ENCODE results near the gene ASIC2.

The ASIC2 gene

GRCh38 chr17:33267851-33268548, 25.1 kb downstream of the ASIC2 start:
- in situ Hi-C loops (cut with MboI; ENCODE audit: low sequenced_read_pairs, unreplicated experiment) = no loop called here
- TF ChIP-seq, protein P1, sequence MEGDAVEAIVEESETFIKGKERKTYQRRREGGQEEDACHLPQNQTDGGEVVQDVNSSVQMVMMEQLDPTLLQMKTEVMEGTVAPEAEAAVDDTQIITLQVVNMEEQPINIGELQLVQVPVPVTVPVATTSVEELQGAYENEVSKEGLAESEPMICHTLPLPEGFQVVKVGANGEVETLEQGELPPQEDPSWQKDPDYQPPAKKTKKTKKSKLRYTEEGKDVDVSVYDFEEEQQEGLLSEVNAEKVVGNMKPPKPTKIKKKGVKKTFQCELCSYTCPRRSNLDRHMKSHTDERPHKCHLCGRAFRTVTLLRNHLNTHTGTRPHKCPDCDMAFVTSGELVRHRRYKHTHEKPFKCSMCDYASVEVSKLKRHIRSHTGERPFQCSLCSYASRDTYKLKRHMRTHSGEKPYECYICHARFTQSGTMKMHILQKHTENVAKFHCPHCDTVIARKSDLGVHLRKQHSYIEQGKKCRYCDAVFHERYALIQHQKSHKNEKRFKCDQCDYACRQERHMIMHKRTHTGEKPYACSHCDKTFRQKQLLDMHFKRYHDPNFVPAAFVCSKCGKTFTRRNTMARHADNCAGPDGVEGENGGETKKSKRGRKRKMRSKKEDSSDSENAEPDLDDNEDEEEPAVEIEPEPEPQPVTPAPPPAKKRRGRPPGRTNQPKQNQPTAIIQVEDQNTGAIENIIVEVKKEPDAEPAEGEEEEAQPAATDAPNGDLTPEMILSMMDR (IDR thresholded peaks at IDR 0.05; ENCODE audit: borderline replicate concordance, control extremely low read depth, extremely low read depth, insufficient read depth, missing control alignments) = no peak
- no peak for DNase-seq (ENCODE audit: low spot score)

DNA sequence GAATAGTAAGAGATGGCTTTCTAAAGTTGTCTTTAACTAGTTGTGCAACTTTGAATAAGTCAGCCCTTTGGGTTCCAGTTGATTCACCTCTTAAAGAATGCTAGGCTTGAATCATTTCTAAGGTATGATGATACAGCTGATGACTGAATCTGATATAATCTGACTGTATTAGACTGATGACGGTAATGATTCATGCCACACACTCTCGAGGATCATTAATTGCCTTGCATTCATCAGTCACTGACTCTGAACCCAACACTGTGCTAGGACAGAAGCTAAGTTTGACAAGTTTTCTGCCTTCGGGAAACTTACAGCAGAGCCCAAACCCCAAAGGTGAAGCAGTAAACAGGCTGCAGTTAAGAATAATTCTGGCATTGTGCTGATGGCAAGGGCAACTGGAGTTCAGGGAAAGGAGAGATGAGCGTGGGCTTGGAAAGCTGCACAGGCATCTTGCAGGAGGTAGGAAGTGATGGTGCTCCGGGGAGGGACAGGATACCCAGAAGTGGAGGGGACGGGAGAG, 25.8 kb downstream of the ASIC2 start:
- in situ Hi-C loops (cut with MboI; ENCODE audit: low sequenced_read_pairs, unreplicated experiment) = no loop called here
- TF ChIP-seq, protein P1 (IDR thresholded peaks at IDR 0.05; ENCODE audit: borderline replicate concordance, control extremely low read depth, extremely low read depth, insufficient read depth, missing control alignments) = no peak
- DNase-seq (ENCODE audit: low spot score) = no peak

DNA sequence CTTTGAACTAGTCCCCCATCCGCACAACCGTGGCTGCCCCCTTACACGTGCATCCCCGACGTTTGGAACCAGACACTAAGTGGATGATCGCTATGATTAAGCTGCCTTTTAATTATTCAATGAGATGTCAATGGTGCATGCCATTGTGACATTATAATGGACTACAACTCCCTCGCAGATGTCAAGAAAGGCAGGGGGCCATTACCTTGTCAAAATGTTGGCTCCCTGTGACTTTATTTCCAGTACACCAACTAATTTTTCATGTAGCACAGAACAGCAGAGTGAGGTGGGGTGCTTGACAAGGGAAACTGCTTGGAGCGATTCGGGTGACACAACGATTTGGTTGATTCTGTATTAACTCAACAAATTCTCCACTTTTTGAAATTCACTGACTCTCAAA, 26.5 kb downstream of the ASIC2 start:
- TF ChIP-seq, protein P1 (IDR thresholded peaks at IDR 0.05; ENCODE audit: borderline replicate concordance, control extremely low read depth, extremely low read depth, insufficient read depth, missing control alignments) = no peak
- in situ Hi-C loops (cut with MboI; ENCODE audit: low sequenced_read_pairs, unreplicated experiment) = no loop called here

DNA sequence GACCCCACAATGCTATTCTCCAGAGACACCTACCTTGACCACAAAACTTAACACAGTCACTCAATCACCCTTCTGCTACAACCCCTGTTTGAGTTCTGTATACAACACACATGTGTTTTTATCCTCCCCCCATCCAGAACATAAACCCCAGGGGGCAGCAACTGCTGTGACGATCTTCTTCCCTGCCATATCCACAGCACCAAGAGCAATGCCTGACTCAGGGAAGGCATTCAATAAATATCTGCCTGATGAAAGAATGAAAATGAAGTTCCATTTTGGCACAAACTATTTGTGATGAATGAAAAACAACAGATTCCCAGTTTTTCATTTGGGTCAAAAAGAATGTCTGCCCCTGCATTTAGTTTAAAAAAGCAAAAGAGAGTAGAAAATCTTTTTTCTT, 27.0 kb downstream of the ASIC2 start:
- TF ChIP-seq, protein P1 (IDR thresholded peaks at IDR 0.05; ENCODE audit: borderline replicate concordance, control extremely low read depth, extremely low read depth, insufficient read depth, missing control alignments) = no peak
- in situ Hi-C loops (cut with MboI; ENCODE audit: low sequenced_read_pairs, unreplicated experiment) = no loop called here
- DNase-seq (ENCODE audit: low spot score) = no peak

More for the DNA sequence above, 26.5 kb downstream of the ASIC2 start:
- DNase-seq (ENCODE audit: low spot score) = no peak

DNA sequence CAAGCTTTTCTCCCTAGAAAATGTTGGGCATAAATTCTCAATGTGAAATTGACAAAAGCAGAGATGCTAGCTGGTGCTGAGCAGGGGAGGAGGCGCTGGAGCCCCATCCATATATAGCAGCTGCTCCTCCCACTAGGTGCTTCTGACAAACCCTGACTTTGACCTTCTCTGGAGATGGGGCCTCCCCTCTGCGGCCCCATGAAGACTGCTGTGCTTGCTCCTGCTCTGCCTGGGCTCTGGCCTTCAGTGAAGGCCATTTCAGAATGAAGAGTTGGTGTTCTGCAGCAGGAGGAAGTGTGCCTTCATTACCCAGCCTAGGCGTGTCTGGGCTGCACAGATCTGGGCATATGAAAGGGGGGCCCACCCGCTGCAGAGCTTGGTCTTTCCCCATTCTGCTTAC, 29.7 kb downstream of the ASIC2 start:
- TF ChIP-seq, protein P1 (IDR thresholded peaks at IDR 0.05; ENCODE audit: borderline replicate concordance, control extremely low read depth, extremely low read depth, insufficient read depth, missing control alignments) = no peak
- in situ Hi-C loops (cut with MboI; ENCODE audit: low sequenced_read_pairs, unreplicated experiment) = no loop called here
- no peak for DNase-seq (ENCODE audit: low spot score)

DNA sequence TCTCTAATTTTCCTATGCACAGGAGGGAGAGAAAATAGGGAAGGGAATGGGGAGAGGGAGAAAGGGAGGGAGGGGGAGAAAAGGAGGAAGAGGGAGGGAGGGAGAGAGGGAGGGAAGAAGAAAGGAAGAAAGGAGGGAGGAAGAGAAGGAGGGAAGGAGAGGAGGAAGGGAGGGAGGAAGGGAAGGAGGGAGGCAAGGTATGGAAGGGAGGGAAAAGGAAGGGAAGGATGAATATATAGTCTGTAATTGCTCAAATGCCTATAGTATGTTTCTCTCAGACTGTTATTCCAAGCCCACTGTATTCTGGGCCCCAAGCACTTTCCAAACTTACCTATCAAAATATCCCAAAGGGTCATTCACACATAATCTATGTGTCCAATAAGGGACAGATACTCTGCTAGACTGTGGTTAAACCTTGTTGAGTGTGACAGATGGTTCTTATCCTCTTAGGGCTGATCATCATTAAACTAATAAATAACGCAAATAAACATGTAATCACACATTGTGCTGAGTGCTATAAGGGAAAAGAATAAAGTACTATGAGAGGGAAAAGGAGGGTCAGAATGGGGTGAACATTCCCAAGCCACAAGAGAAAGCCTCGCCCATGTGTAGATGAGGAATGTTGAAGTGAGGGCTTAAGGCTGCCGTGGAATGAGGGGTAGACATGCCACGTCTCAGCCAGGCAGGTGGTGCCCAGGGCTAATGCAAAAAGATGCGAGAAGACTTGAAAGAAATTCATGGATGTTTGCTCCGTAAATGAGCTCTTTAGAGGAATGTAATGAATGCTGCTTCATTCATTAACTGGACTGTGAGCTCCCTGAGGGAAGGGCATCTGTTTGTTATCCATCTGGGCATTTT, 30.6 kb downstream of the ASIC2 start:
- DNase-seq (ENCODE audit: low spot score) = no peak
- in situ Hi-C loops (cut with MboI; ENCODE audit: low sequenced_read_pairs, unreplicated experiment) = no loop called here
- TF ChIP-seq, protein P1 (IDR thresholded peaks at IDR 0.05; ENCODE audit: borderline replicate concordance, control extremely low read depth, extremely low read depth, insufficient read depth, missing control alignments) = no peak
